HEK293 (cell line): ENCODE results near the gene CREBBP.

Source experiments
- CTCF ChIA-PET: fragments of 350-600 bp; formaldehyde crosslinking; extraction: SDS; loops from one replicate; lab custom pipeline; 2021; ENCODE audit warnings: antibody characterized with exemption; lab: Yijun Ruan, JAX
- POLR2A ChIA-PET: fragments of 300-600 bp; formaldehyde crosslinking; extraction: SDS; loops from one replicate; lab custom pipeline; 2020; ENCODE audit warnings: antibody characterized with exemption, inconsistent platforms; lab: Yijun Ruan, JAX
- H3K27ac ChIP-seq: fragments of 200-500 bp; sonication (Bioruptor generic); 2 replicates; pipeline ENCODE4 v1.5.1; 2014; ENCODE audit warnings: low read depth, low read length, control low read depth, inconsistent platforms; ENCODE audit errors: extremely low read depth
- H3K36me3 ChIP-seq, 2 experiments: fragments of 200-500 bp in 1 of 2; sonication (Bioruptor generic) in 1 of 2; 1 replicate in 1 of 2; 2 replicates in 1 of 2; pipeline ENCODE4 v1.5.1; 2014 to 2017; ENCODE audit warnings: inconsistent platforms in 2 of 2, low read length in 2 of 2; ENCODE audit not compliant: control insufficient read depth in 2 of 2, insufficient read depth in 1 of 2
- H3K4me1 ChIP-seq: fragments of 200-500 bp; sonication (Bioruptor generic); 2 replicates; pipeline ENCODE4 v1.5.1; 2014; ENCODE audit warnings: mild to moderate bottlenecking, low read length, inconsistent platforms; ENCODE audit not compliant: control insufficient read depth, insufficient read depth
- H3K4me3 ChIP-seq: 2 replicates; pipeline ENCODE4 v1.5.1; 2011; ENCODE audit warnings: low read depth, mild to moderate bottlenecking, control low read depth, low read length, moderate library complexity
- H3K9me3 ChIP-seq: fragments of 200-500 bp; sonication (Bioruptor generic); 2 replicates; pipeline ENCODE4 v1.5.1; 2014; ENCODE audit warnings: low read depth, low read length, inconsistent platforms; ENCODE audit not compliant: control insufficient read depth, insufficient read depth
- KLF1 ChIP-seq: fragments of 450-650 bp; formaldehyde crosslinking; IDR thresholded peaks from 2 replicates; pipeline ENCODE4 v1.5.1; 2016; ENCODE audit warnings: missing biosample characterization, missing genetic modification characterization
- KLF10 ChIP-seq: fragments of 450-650 bp; IDR thresholded peaks from 2 replicates; pipeline ENCODE4 v1.5.1; 2018; ENCODE audit warnings: missing biosample characterization, mild to moderate bottlenecking, missing genetic modification characterization
- KLF7 ChIP-seq: fragments of 450-650 bp; formaldehyde crosslinking; IDR thresholded peaks from 2 replicates; pipeline ENCODE4 v1.5.1; 2016; ENCODE audit warnings: missing biosample characterization, missing genetic modification characterization, borderline replicate concordance
- PRDM1 ChIP-seq: fragments of 450-650 bp; formaldehyde crosslinking; IDR thresholded peaks from 2 replicates; pipeline ENCODE4; 2016; ENCODE audit warnings: missing biosample characterization, missing genetic modification characterization
- SALL2 ChIP-seq: fragments of 450-650 bp; formaldehyde crosslinking; IDR thresholded peaks from 2 replicates; pipeline ENCODE4 v1.5.0; 2017; ENCODE audit warnings: missing biosample characterization, mild to moderate bottlenecking, missing genetic modification characterization, borderline replicate concordance
- ZBTB10 ChIP-seq: fragments of 450-650 bp; formaldehyde crosslinking; IDR thresholded peaks from 2 replicates; pipeline ENCODE4 v1.5.1; 2016; ENCODE audit warnings: missing biosample characterization, missing genetic modification characterization
- ZFP41 ChIP-seq: fragments of 450-650 bp; formaldehyde crosslinking; IDR thresholded peaks from 2 replicates; pipeline ENCODE4 v1.5.1; 2016; ENCODE audit warnings: missing biosample characterization, missing genetic modification characterization, borderline replicate concordance
- ZNF10 ChIP-seq: fragments of 450-650 bp; formaldehyde crosslinking; IDR thresholded peaks from 2 replicates; pipeline ENCODE4 v1.5.1; 2017; ENCODE audit warnings: missing biosample characterization, missing genetic modification characterization
- ZNF223 ChIP-seq: fragments of 450-650 bp; formaldehyde crosslinking; IDR thresholded peaks from 2 replicates; pipeline ENCODE4 v1.5.1; 2016; ENCODE audit warnings: missing biosample characterization, missing genetic modification characterization
- ZNF266 ChIP-seq: fragments of 450-650 bp; formaldehyde crosslinking; IDR thresholded peaks from 2 replicates; pipeline ENCODE4 v1.5.1; 2016; ENCODE audit warnings: missing biosample characterization, missing genetic modification characterization, low read depth
- ZNF302 ChIP-seq: fragments of 450-650 bp; formaldehyde crosslinking; IDR thresholded peaks from 2 replicates; pipeline ENCODE4 v1.5.1; 2016; ENCODE audit warnings: missing biosample characterization, missing genetic modification characterization, low read depth
- ZNF394 ChIP-seq: fragments of 450-650 bp; formaldehyde crosslinking; IDR thresholded peaks from 2 replicates; pipeline ENCODE4 v1.5.1; 2016; ENCODE audit warnings: missing biosample characterization, missing genetic modification characterization, mild to moderate bottlenecking, moderate library complexity, borderline replicate concordance
- ZNF398 ChIP-seq: fragments of 450-650 bp; formaldehyde crosslinking; IDR thresholded peaks from 2 replicates; pipeline ENCODE4 v1.5.1; 2017; ENCODE audit warnings: missing biosample characterization, missing genetic modification characterization
- ZNF473 ChIP-seq: fragments of 450-650 bp; formaldehyde crosslinking; IDR thresholded peaks from 2 replicates; pipeline ENCODE4 v1.5.1; 2017; ENCODE audit warnings: missing biosample characterization, missing genetic modification characterization
- ZNF501 ChIP-seq: fragments of 450-650 bp; formaldehyde crosslinking; IDR thresholded peaks from 2 replicates; pipeline ENCODE4 v1.5.1; 2016; ENCODE audit warnings: missing biosample characterization, missing genetic modification characterization
- ZNF530 ChIP-seq: fragments of 450-650 bp; formaldehyde crosslinking; IDR thresholded peaks from 2 replicates; pipeline ENCODE4 v1.5.1; 2016; ENCODE audit warnings: low read depth, missing biosample characterization, missing genetic modification characterization
- ZNF621 ChIP-seq: fragments of 450-650 bp; formaldehyde crosslinking; IDR thresholded peaks from 2 replicates; pipeline ENCODE4 v1.5.1; 2017; ENCODE audit warnings: missing biosample characterization, missing genetic modification characterization
- ZNF792 ChIP-seq: fragments of 450-650 bp; formaldehyde crosslinking; IDR thresholded peaks from 2 replicates; pipeline ENCODE4 v1.5.1; 2016; ENCODE audit warnings: missing biosample characterization, missing genetic modification characterization
- ZXDB ChIP-seq: fragments of 450-650 bp; formaldehyde crosslinking; IDR thresholded peaks from 2 replicates; pipeline ENCODE4 v1.5.1; 2016; ENCODE audit warnings: missing biosample characterization, missing genetic modification characterization
- TF ChIP-seq, protein P1 (sequence below): fragments of 450-650 bp; formaldehyde crosslinking; IDR thresholded peaks from 2 replicates; pipeline ENCODE4 v1.5.1; 2017; ENCODE audit warnings: missing biosample characterization, missing genetic modification characterization
- TF ChIP-seq, protein P2 (sequence below): sonication (generic); formaldehyde crosslinking; IDR thresholded peaks from 2 replicates; pipeline ENCODE4 v1.8.1; 2022; ENCODE audit warnings: mild to moderate bottlenecking, moderate library complexity, missing genetic modification reagents
- TF ChIP-seq, protein P3 (sequence below): fragments of 450-650 bp; formaldehyde crosslinking; IDR thresholded peaks from 2 replicates; pipeline ENCODE4 v1.5.1; 2017; ENCODE audit warnings: missing biosample characterization, missing genetic modification characterization

The CREBBP gene

DNA sequence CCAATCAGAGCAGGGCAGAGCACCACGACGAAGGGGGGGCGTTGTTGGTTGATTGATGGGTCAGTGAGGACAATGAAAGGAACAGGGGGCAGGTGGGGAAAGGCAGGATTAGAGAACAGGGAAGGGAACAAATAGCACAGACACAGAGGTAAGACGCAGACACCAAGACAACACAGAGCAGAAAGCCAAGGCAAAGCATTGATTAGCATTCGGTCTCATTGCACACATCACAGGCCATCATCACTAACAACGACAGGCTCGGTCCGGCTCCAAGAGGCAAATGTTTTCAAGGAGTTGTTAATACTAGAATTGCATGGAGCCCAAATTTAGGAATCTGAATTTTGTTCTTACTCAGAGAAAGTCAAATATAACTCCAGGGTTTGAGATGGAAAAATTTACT lies 128.6 kb downstream of the CREBBP start (continued):
- TF ChIP-seq, protein P1, sequence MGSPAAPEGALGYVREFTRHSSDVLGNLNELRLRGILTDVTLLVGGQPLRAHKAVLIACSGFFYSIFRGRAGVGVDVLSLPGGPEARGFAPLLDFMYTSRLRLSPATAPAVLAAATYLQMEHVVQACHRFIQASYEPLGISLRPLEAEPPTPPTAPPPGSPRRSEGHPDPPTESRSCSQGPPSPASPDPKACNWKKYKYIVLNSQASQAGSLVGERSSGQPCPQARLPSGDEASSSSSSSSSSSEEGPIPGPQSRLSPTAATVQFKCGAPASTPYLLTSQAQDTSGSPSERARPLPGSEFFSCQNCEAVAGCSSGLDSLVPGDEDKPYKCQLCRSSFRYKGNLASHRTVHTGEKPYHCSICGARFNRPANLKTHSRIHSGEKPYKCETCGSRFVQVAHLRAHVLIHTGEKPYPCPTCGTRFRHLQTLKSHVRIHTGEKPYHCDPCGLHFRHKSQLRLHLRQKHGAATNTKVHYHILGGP (tag by site-specific recombination), result no peak
- no peak for TF ChIP-seq ZNF530 (tag by site-specific recombination)
- no peak for TF ChIP-seq ZFP41
- TF ChIP-seq ZNF501, result no peak
- TF ChIP-seq ZNF473 (tag by site-specific recombination), result no peak

DNA sequence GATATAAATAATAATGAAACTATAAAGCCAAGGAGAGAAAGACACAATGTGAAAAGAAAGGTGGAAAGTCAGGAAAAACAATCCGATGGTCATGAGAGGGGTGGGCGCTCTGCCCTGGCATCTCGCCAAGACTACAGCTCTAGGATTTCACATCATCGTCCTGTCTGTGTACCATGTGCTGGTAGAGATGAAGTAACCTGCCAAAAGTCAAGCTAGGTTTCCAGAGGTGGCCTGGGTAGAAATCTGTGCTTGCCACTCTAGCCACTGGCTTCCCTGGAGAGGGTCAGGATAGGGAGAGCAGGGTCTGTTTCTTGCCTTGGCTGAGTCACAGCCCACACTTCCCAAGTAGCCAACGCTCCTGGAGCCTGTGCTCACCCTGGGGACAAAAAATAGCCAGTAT lies 132.2 kb downstream of the CREBBP start:
- Histone ChIP-seq H3K27ac (no peak overlapping the region), H3K9me3 (no peaks in the 10 kb centered on the region), H3K4me3 (no peak overlapping the region), H3K36me3 (peaks cover 18 to 81% of the 10 kb centered on the region in 2 experiments), H3K4me1 (no peaks in the 10 kb centered on the region)
- TF ChIP-seq ZNF266 (tag by site-specific recombination) (no peak), ZNF398 (no peak), SALL2 (no peak), ZBTB10 (tag by site-specific recombination) (no peak), KLF7 (no peak), ZNF223 (tag by site-specific recombination) (no peak), KLF1 (tag by site-specific recombination) (no peak), ZNF10 (no peak), ZNF302 (no peak), ZNF621 (tag by site-specific recombination) (no peak), PRDM1 (tag by site-specific recombination) (no peak), KLF10 (tag by site-specific recombination) (no peak), ZNF792 (tag by site-specific recombination) (no peak), ZNF394 (no peak), ZXDB (tag by site-specific recombination) (no peak)
- TF ChIP-seq, protein P2, sequence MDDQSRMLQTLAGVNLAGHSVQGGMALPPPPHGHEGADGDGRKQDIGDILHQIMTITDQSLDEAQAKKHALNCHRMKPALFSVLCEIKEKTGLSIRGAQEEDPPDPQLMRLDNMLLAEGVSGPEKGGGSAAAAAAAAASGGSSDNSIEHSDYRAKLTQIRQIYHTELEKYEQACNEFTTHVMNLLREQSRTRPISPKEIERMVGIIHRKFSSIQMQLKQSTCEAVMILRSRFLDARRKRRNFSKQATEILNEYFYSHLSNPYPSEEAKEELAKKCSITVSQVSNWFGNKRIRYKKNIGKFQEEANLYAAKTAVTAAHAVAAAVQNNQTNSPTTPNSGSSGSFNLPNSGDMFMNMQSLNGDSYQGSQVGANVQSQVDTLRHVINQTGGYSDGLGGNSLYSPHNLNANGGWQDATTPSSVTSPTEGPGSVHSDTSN (CRISPR knock-in tag), result no peak
- TF ChIP-seq, protein P3, sequence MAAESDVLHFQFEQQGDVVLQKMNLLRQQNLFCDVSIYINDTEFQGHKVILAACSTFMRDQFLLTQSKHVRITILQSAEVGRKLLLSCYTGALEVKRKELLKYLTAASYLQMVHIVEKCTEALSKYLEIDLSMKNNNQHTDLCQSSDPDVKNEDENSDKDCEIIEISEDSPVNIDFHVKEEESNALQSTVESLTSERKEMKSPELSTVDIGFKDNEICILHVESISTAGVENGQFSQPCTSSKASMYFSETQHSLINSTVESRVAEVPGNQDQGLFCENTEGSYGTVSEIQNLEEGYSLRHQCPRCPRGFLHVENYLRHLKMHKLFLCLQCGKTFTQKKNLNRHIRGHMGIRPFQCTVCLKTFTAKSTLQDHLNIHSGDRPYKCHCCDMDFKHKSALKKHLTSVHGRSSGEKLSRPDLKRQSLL (tag by site-specific recombination), result no peak
- POLR2A ChIA-PET, result no interaction called here
- CTCF ChIA-PET, result no interaction called here
